Osteoblast (primary cell): Measurements from ENCODE around the gene USP37. TPM values are rescaled to one million over a fixed set of nuclear protein-coding genes. Genes with fewer than 3 reads are reported as not detected.

Experiments
- DNase-seq: peaks from one replicate; pipeline ENCODE4 v3.0.0; 2011; ENCODE audit warnings: low spot score, mixed read lengths; ENCODE audit not compliant: insufficient read length; ENCODE audit errors: missing footprints
- H2AFZ ChIP-seq: 2 replicates; pipeline ENCODE4 v1.6.0; 2011; ENCODE audit warnings: mild to moderate bottlenecking, low read length
- H3K27ac ChIP-seq: 2 replicates; pipeline ENCODE4 v1.5.1; 2011; ENCODE audit warnings: mild to moderate bottlenecking, low read depth, low read length, moderate library complexity
- H3K27me3 ChIP-seq: 2 replicates; pipeline ENCODE4 v1.6.0; 2012; ENCODE audit warnings: mild to moderate bottlenecking, control low read depth, inconsistent platforms, low read length, moderate library complexity; ENCODE audit not compliant: insufficient read depth
- H3K36me3 ChIP-seq: 2 replicates; pipeline ENCODE4 v1.5.1; 2011; ENCODE audit warnings: mild to moderate bottlenecking, low read length, control low read depth, moderate library complexity; ENCODE audit not compliant: insufficient read depth
- H3K4me1 ChIP-seq: 2 replicates; pipeline ENCODE4 v1.5.1; 2011; ENCODE audit warnings: mild to moderate bottlenecking, low read length, control low read depth, moderate library complexity; ENCODE audit not compliant: insufficient read depth
- H3K4me2 ChIP-seq: 2 replicates; pipeline ENCODE4 v1.6.0; 2011; ENCODE audit warnings: mild to moderate bottlenecking, low read length; ENCODE audit not compliant: insufficient read depth
- H3K4me3 ChIP-seq: fragments of 200-600 bp; sonication (generic); 3 replicates; pipeline ENCODE4 v1.5.1; 2012; ENCODE audit warnings: mild to moderate bottlenecking, low read length, inconsistent platforms; ENCODE audit not compliant: insufficient read depth
- H3K79me2 ChIP-seq: 2 replicates; pipeline ENCODE4 v1.6.0; 2012; ENCODE audit warnings: mild to moderate bottlenecking, low read length, control low read depth, inconsistent platforms; ENCODE audit not compliant: insufficient read depth
- H3K9me3 ChIP-seq: 2 replicates; pipeline ENCODE4 v1.5.1; 2011; ENCODE audit warnings: low read depth, low read length, control low read depth
- H4K20me1 ChIP-seq: 2 replicates; pipeline ENCODE4 v1.6.0; 2012; ENCODE audit warnings: mild to moderate bottlenecking, low read length, control low read depth; ENCODE audit not compliant: insufficient read depth
- total RNA-seq: library from RNA; depleted of rRNA; stranded (reverse); fragments of >200 nt; gene quantifications from 2 replicates; pipeline ENCODE4 v1.2.3, GENCODE V29; 2012
- TF ChIP-seq, protein P1 (sequence below): IDR thresholded peaks from 2 replicates; pipeline ENCODE4 v1.5.1; 2011; ENCODE audit warnings: mild to moderate bottlenecking, low read depth, low read length, moderate library complexity; ENCODE audit errors: extremely low read depth

Gene USP37
- total RNA-seq, 1 donor: 15.2 TPM

DNA sequence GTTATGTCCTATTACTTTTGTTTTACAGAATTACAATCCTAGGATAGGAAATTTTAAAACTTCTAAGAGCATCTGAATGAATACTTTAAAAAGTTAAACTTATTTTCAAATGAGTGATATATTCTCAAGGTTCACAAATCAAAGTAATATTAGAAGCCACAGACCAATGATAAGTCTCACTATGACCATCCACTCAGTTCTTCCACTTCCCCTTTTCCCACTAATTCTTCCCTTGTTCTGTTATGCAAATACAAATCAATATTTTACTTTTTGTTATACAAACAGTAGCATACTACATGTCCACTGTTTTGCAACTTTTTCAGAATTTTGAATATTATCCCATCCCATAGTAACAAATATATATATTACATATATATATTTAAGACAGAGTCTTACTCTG is 20.2 kb downstream of the USP37 start:
- H3K4me3 ChIP-seq: no peak overlapping the region
- H3K4me1 ChIP-seq: no peaks in the 10 kb centered on the region
- H3K36me3 ChIP-seq: peaks cover 36% of the 10 kb centered on the region
- H3K27ac ChIP-seq: no peak overlapping the region
- H3K4me2 ChIP-seq: no peak overlapping the region
- TF ChIP-seq, protein P1, sequence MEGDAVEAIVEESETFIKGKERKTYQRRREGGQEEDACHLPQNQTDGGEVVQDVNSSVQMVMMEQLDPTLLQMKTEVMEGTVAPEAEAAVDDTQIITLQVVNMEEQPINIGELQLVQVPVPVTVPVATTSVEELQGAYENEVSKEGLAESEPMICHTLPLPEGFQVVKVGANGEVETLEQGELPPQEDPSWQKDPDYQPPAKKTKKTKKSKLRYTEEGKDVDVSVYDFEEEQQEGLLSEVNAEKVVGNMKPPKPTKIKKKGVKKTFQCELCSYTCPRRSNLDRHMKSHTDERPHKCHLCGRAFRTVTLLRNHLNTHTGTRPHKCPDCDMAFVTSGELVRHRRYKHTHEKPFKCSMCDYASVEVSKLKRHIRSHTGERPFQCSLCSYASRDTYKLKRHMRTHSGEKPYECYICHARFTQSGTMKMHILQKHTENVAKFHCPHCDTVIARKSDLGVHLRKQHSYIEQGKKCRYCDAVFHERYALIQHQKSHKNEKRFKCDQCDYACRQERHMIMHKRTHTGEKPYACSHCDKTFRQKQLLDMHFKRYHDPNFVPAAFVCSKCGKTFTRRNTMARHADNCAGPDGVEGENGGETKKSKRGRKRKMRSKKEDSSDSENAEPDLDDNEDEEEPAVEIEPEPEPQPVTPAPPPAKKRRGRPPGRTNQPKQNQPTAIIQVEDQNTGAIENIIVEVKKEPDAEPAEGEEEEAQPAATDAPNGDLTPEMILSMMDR: no peak
- no peak overlapping the region for H2AFZ ChIP-seq
- DNase-seq: no peak
- H3K9me3 ChIP-seq: no peaks in the 10 kb centered on the region
- no peaks in the 10 kb centered on the region for H3K79me2 ChIP-seq
- H3K27me3 ChIP-seq: no peaks in the 10 kb centered on the region
- no peaks in the 10 kb centered on the region for H4K20me1 ChIP-seq

DNA sequence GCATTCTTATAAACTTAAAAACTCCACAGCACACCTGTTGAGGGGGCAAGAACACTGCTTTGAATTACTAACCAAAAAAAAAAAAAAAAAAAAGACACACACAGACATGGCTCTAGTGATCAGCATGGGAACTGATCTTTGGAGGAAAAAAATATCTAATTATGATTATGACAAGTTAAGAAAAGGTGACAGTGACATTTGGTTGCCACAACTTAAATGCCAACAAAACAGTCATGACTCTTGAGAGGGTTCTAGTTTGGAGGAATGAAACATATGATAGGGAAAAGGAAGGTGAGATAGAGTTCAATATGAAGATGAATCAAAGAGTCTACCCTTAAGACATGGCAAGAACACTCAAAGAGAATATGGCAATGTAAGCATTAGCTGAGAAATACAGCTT is 20.6 kb downstream of the USP37 start:
- TF ChIP-seq, protein P1: no peak
- no peaks in the 10 kb centered on the region for H3K79me2 ChIP-seq
- no peaks in the 10 kb centered on the region for H3K4me1 ChIP-seq
- no peak overlapping the region for H2AFZ ChIP-seq
- peaks cover 36% of the 10 kb centered on the region for H3K36me3 ChIP-seq
- H4K20me1 ChIP-seq: no peaks in the 10 kb centered on the region
- H3K27me3 ChIP-seq: no peaks in the 10 kb centered on the region
- H3K27ac ChIP-seq: no peak overlapping the region
- DNase-seq: no peak
- H3K4me2 ChIP-seq: no peak overlapping the region
- no peaks in the 10 kb centered on the region for H3K9me3 ChIP-seq
- H3K4me3 ChIP-seq: no peak overlapping the region

GRCh38 chr2:218546012-218546411 is 22.1 kb downstream of the USP37 start:
- TF ChIP-seq, protein P1: no peak
- H3K27me3 ChIP-seq: no peaks in the 10 kb centered on the region
- H3K4me2 ChIP-seq: no peak overlapping the region
- H3K9me3 ChIP-seq: no peaks in the 10 kb centered on the region
- no peak for DNase-seq
- no peaks in the 10 kb centered on the region for H4K20me1 ChIP-seq
- H3K79me2 ChIP-seq: no peaks in the 10 kb centered on the region
- no peak overlapping the region for H3K4me3 ChIP-seq
- no peak overlapping the region for H2AFZ ChIP-seq
- H3K27ac ChIP-seq: no peak overlapping the region
- peaks cover 43% of the 10 kb centered on the region for H3K36me3 ChIP-seq
- H3K4me1 ChIP-seq: no peaks in the 10 kb centered on the region

DNA sequence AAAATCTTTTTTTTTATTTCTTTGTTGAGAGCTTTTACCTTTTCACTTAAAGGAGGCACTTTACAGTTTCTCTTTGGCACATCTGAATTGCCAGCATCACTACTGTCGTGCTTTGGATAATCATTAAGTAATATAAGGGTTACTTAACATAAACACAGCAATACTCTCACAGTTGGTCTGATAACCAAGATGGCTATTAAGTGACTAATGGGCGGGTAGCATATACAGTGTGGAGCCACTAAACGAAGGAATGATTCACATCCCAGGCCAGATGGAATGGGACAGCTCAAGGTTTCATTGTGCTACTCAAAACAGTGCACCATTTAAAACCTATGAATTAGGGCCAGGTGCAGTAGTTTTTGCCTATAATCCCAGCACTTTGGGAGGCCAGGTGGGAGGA is 28.1 kb downstream of the USP37 start:
- DNase-seq: no peak

More for the DNA sequence above, 28.1 kb downstream of the USP37 start:
- Histone ChIP-seq H3K27me3 (no peaks in the 10 kb centered on the region), H3K4me1 (no peaks in the 10 kb centered on the region), H2AFZ (no peak overlapping the region), H3K36me3 (peaks cover 22% of the 10 kb centered on the region), H3K9me3 (no peaks in the 10 kb centered on the region), H3K4me2 (no peak overlapping the region), H3K79me2 (no peaks in the 10 kb centered on the region), H3K27ac (no peak overlapping the region), H4K20me1 (no peaks in the 10 kb centered on the region), H3K4me3 (no peak overlapping the region)
- TF ChIP-seq, protein P1: no peak
